ENCODE measurements around the gene RREB1.

DNA sequence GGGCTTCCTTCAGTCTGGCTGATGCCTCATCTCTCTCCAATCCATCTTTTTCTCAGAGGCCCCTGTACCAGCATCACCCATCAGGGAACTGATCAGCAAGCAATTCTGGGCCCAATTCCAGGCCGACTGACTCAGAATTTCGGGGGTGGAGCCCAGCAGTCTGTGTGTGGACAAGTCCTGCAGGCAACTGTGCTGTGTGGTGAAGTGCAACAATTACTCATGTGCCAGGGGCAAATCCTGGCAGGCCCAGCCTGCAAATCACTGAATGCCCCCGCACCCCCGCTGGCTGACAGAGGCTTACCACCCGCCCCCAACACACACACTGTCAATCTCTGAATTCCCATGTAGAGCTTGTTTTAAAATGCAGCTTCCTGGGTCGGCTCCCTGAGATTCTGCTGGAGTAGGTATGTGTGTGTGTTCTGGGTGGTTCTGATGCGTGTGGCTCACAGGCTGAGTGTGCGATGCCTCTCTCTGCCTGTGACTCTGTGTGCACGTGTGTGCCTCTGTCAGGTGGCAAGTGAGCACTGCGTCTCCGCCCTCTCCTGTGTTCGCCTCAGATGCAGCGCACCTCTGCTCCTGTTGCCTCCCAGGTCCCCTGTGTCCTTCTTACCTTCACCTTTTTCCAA, 159.8 kb downstream of the RREB1 start:
- TF ChIP-seq CTCF (optimal IDR thresholded peaks at IDR 0.05 in 1 of 3, IDR thresholded peaks at IDR 0.05 in 1 of 3, conservative IDR thresholded peaks at IDR 0.05 in 1 of 3; ENCODE audit: extremely low read depth in 1 of 3, insufficient read depth in 2 of 3, low read length in 3 of 3): no peak
- no peak for TF ChIP-seq EZH2 (IDR thresholded peaks at IDR 0.05; ENCODE audit: low read length)

All from keratinocyte (primary cell).